ENCODE data around the gene SLC3A2. TPM values are rescaled to one million over a fixed set of nuclear protein-coding genes. Genes with fewer than 3 reads are reported as not detected.

The SLC3A2 gene
- total RNA-seq, 1 donor from 2014 or later, result 147 TPM

DNA sequence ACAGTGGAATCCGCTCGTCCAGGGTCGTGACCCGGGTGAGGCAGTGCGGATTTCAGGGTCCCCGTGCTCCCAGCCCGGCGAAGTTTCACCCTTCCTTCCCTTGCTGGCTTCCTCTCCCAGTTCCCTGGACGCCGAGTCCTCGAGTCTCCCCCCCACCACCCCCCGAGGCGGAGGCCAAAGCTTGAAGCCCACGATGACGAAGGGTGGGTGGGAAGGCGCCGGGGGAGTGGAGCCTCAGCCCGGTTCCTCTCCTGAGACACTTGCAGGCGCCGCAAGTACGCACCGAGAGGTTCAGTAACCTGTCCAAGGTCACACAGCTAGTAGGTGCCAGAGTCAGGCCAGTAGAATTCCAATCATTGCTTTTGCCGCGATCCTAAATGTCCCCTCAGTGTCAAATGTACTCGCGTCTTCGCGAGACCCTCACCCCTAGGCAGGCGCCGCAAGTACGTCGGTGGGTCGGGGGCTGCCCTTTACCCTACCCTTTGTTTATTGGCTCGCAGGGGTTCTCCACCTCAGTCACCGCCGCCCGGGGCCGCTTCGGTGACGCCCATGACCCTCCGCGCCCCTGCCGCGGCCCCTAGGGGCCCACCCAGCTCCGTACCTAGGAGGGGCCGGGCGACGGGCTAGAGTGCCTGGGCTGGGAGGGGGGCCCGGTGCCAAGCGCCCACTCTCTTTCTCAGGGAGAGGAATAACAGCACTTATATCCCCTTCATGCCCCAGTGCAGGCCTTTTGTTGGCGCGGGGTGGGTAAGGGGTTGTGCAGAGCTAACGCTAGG lies 46.2 kb downstream of the SLC3A2 start:
- Mint-ChIP-seq H3K4me3 (ENCODE audit: unreplicated experiment) (peak overlapping the region; percentile 72), H3K9me3 (ENCODE audit: unreplicated experiment) (no peaks in the 10 kb centered on the region)
- DNase-seq (ENCODE audit: low spot score), result no peak

DNA sequence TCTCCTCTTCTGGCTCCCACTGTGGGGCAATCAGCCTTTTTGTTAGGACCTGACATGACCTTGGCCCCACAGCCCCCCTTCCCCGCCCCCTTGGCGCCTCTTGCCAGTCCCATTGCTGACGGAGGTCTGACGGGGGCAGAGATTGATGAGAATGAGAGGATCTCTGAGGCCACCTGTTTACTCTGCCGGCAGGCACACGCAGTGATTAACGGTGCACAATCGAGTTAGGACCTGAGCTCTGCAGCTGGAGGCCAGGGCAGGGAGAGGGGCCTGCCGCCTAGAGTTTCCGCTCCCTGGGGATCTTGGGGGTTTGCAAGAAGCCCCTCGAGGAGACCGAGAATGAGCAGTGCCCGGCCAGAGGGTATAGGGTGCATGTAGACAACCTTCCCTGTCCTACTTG lies 47.3 kb downstream of the SLC3A2 start:
- peaks cover 13% of the 10 kb centered on the region for H3K27me3 Mint-ChIP-seq (ENCODE audit: unreplicated experiment)
- TF ChIP-seq, protein P1, sequence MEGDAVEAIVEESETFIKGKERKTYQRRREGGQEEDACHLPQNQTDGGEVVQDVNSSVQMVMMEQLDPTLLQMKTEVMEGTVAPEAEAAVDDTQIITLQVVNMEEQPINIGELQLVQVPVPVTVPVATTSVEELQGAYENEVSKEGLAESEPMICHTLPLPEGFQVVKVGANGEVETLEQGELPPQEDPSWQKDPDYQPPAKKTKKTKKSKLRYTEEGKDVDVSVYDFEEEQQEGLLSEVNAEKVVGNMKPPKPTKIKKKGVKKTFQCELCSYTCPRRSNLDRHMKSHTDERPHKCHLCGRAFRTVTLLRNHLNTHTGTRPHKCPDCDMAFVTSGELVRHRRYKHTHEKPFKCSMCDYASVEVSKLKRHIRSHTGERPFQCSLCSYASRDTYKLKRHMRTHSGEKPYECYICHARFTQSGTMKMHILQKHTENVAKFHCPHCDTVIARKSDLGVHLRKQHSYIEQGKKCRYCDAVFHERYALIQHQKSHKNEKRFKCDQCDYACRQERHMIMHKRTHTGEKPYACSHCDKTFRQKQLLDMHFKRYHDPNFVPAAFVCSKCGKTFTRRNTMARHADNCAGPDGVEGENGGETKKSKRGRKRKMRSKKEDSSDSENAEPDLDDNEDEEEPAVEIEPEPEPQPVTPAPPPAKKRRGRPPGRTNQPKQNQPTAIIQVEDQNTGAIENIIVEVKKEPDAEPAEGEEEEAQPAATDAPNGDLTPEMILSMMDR (IDR thresholded peaks at IDR 0.05; ENCODE audit: unreplicated experiment), result no peak
- H3K27ac Mint-ChIP-seq (ENCODE audit: unreplicated experiment), result peak overlapping the region; percentile 43
- peaks cover 35% of the 10 kb centered on the region for H3K4me1 Mint-ChIP-seq (ENCODE audit: unreplicated experiment)
- peaks cover 11% of the 10 kb centered on the region for H3K36me3 Mint-ChIP-seq (ENCODE audit: low read depth, unreplicated experiment)
- DNase-seq (ENCODE audit: low spot score), result no peak
- H3K4me3 Mint-ChIP-seq (ENCODE audit: unreplicated experiment), result no peak overlapping the region
- H3K9me3 Mint-ChIP-seq (ENCODE audit: unreplicated experiment), result no peaks in the 10 kb centered on the region

More for the DNA sequence above, 46.2 kb downstream of the SLC3A2 start:
- Mint-ChIP-seq H3K4me1 (ENCODE audit: unreplicated experiment) (peaks cover 38% of the 10 kb centered on the region), H3K27me3 (ENCODE audit: unreplicated experiment) (peaks cover 15% of the 10 kb centered on the region), H3K27ac (ENCODE audit: unreplicated experiment) (no peak overlapping the region), H3K36me3 (ENCODE audit: low read depth, unreplicated experiment) (peaks cover 13% of the 10 kb centered on the region)
- TF ChIP-seq, protein P1 (IDR thresholded peaks at IDR 0.05; ENCODE audit: unreplicated experiment), result no peak

DNA sequence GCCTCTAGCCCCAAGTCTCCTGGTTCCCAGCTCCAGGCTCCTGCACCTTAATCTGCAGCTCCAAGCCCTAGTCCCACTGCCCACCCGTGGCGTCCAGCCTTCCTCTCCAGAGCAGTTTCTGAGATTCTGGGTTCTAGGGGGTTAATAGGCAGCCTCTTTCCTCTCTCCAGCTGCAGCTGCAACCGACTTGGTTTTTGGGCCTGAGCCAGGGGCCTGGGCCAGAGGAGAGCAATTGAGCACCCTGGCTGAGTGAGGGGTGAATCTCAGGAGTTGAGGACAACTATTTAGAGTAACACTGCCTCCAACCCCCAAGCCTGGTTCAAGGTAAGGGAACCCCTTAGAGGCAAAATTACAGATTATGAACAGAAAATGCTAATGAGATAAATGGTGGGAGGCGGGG lies 49.5 kb downstream of the SLC3A2 start:
- Mint-ChIP-seq H3K27ac (ENCODE audit: unreplicated experiment) (no peak overlapping the region), H3K27me3 (ENCODE audit: unreplicated experiment) (peaks cover 6% of the 10 kb centered on the region), H3K9me3 (ENCODE audit: unreplicated experiment) (no peaks in the 10 kb centered on the region), H3K36me3 (ENCODE audit: low read depth, unreplicated experiment) (peaks cover 11% of the 10 kb centered on the region), H3K4me1 (ENCODE audit: unreplicated experiment) (peaks cover 35% of the 10 kb centered on the region), H3K4me3 (ENCODE audit: unreplicated experiment) (no peak overlapping the region)
- TF ChIP-seq, protein P1 (IDR thresholded peaks at IDR 0.05; ENCODE audit: unreplicated experiment), result no peak
- no peak for DNase-seq (ENCODE audit: low spot score)

GRCh38 chr11:62930666-62931065 lies 50.0 kb downstream of the SLC3A2 start:
- Mint-ChIP-seq H3K4me1 (ENCODE audit: unreplicated experiment) (peaks cover 32% of the 10 kb centered on the region), H3K4me3 (ENCODE audit: unreplicated experiment) (peak overlapping the region; percentile 33), H3K27me3 (ENCODE audit: unreplicated experiment) (peaks cover 6% of the 10 kb centered on the region), H3K27ac (ENCODE audit: unreplicated experiment) (no peak overlapping the region), H3K36me3 (ENCODE audit: low read depth, unreplicated experiment) (peaks cover 11% of the 10 kb centered on the region), H3K9me3 (ENCODE audit: unreplicated experiment) (no peaks in the 10 kb centered on the region)
- TF ChIP-seq, protein P1 (IDR thresholded peaks at IDR 0.05; ENCODE audit: unreplicated experiment), result no peak
- DNase-seq (ENCODE audit: low spot score), result no peak

Data from endothelial cell (in vitro differentiated cells).